Loucy (cell line): ENCODE data around the gene RPS16.

Source experiments
- H2AFZ ChIP-seq: fragments of 200-600 bp; sonication (generic); 2 replicates; pipeline ENCODE4 v1.6.0; 2016; ENCODE audit warnings: antibody characterized with exemption, mild to moderate bottlenecking, low read length, moderate library complexity
- H3F3A ChIP-seq: fragments of 200-600 bp; 2 replicates; pipeline ENCODE4 v1.6.0; 2016; ENCODE audit warnings: antibody characterized with exemption, low read depth, mild to moderate bottlenecking
- H3K27me3 ChIP-seq: fragments of 200-600 bp; sonication (generic); 2 replicates; pipeline ENCODE4 v1.6.1; 2014; ENCODE audit warnings: low read length, mild to moderate bottlenecking; ENCODE audit not compliant: insufficient read depth, poor library complexity, severe bottlenecking
- H3K36me3 ChIP-seq: fragments of 200-600 bp; sonication (generic); 2 replicates; pipeline ENCODE4 v1.6.1; 2016; ENCODE audit warnings: low read length; ENCODE audit not compliant: insufficient read depth
- H3K4me1 ChIP-seq: fragments of 200-600 bp; sonication (generic); 2 replicates; pipeline ENCODE4 v1.5.1; 2014; ENCODE audit warnings: low read length, mild to moderate bottlenecking; ENCODE audit not compliant: insufficient read depth, poor library complexity, severe bottlenecking
- H3K4me2 ChIP-seq: fragments of 200-600 bp; sonication (generic); 2 replicates; pipeline ENCODE4 v1.6.0; 2014; ENCODE audit warnings: antibody characterized with exemption, low read length, low read depth, mild to moderate bottlenecking; ENCODE audit not compliant: poor library complexity, severe bottlenecking
- H3K4me3 ChIP-seq: fragments of 200-600 bp; sonication (generic); 2 replicates; pipeline ENCODE4 v1.5.1; 2014; ENCODE audit warnings: low read length, mild to moderate bottlenecking, mixed read lengths; ENCODE audit not compliant: poor library complexity, severe bottlenecking
- H3K79me2 ChIP-seq: fragments of 200-600 bp; sonication (generic); 2 replicates; pipeline ENCODE4 v1.6.1; 2014; ENCODE audit warnings: low read length; ENCODE audit not compliant: insufficient read depth
- H3K9ac ChIP-seq: fragments of 200-600 bp; sonication (generic); 2 replicates; pipeline ENCODE4 v1.6.0; 2014; ENCODE audit warnings: mild to moderate bottlenecking, low read depth, low read length, moderate library complexity; ENCODE audit not compliant: poor library complexity, severe bottlenecking
- H3K9me2 ChIP-seq: fragments of 200-600 bp; sonication (generic); replicated peaks from 2 replicates; pipeline ENCODE4 v1.6.1; 2016; ENCODE audit warnings: low read depth, low read length, mixed read lengths
- H3K9me3 ChIP-seq: fragments of 200-600 bp; sonication (generic); 2 replicates; pipeline ENCODE4 v1.6.1; 2014; ENCODE audit warnings: mild to moderate bottlenecking, antibody characterized with exemption, low read length, low read depth; ENCODE audit not compliant: insufficient read depth
- H4K20me1 ChIP-seq: fragments of 200-600 bp; sonication (generic); 2 replicates; pipeline ENCODE4 v1.6.0; 2014; ENCODE audit warnings: antibody characterized with exemption, low read length, mild to moderate bottlenecking; ENCODE audit not compliant: insufficient read depth, poor library complexity, severe bottlenecking
- CTCF ChIP-seq: fragments of 200-600 bp; sonication (generic); conservative IDR thresholded peaks from 2 replicates; pipeline ENCODE4 v1.5.1; 2014; ENCODE audit warnings: mild to moderate bottlenecking, antibody characterized with exemption, low read length
- EZH2phosphoT487 ChIP-seq: fragments of 200-600 bp; IDR thresholded peaks from 2 replicates; pipeline ENCODE4 v1.6.1; 2018; ENCODE audit warnings: antibody characterized with exemption, mild to moderate bottlenecking, moderate library complexity, borderline replicate concordance

Gene RPS16

GRCh38 chr19:39469567-39469966, 33.8 kb upstream of the RPS16 start:
- Histone ChIP-seq H3K4me3 (no peak overlapping the region), H2AFZ (no peak overlapping the region), H3F3A (no peaks in the 10 kb centered on the region), H3K36me3 (peaks cover 96% of the 10 kb centered on the region), H3K9me2 (no peaks in the 10 kb centered on the region), H3K4me1 (no peaks in the 10 kb centered on the region), H3K27me3 (no peaks in the 10 kb centered on the region), H3K79me2 (no peaks in the 10 kb centered on the region), H3K4me2 (no peak overlapping the region), H4K20me1 (no peaks in the 10 kb centered on the region), H3K9me3 (no peaks in the 10 kb centered on the region), H3K9ac (no peak overlapping the region)
- TF ChIP-seq CTCF (no peak), EZH2phosphoT487 (no peak)

DNA sequence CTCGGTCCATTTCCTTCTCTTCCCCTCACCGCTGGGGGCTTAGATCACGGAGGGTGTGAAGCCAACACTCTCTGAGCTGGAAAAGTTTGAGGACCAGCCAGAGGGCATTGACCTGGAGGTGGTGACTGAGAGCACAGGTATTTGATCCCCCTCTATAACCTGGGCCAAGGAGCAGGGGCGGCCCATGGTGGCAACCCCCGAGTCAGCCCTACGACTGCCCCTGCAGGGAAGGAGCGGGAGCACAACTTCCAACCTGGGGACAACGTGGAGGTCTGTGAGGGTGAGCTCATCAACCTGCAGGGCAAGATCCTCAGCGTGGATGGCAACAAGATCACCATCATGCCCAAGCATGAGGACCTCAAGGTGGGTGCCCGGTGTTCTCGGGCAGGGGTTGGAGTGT, 33.3 kb upstream of the RPS16 start:
- no peaks in the 10 kb centered on the region for H3K79me2 ChIP-seq
- TF ChIP-seq CTCF (no peak), EZH2phosphoT487 (no peak)
- no peak overlapping the region for H2AFZ ChIP-seq
- no peak overlapping the region for H3K4me2 ChIP-seq
- H3K36me3 ChIP-seq, result peaks cover 95% of the 10 kb centered on the region
- H3K9me2 ChIP-seq, result no peaks in the 10 kb centered on the region
- H3K9ac ChIP-seq, result no peak overlapping the region
- no peaks in the 10 kb centered on the region for H4K20me1 ChIP-seq
- H3K9me3 ChIP-seq, result no peaks in the 10 kb centered on the region
- H3K4me1 ChIP-seq, result no peaks in the 10 kb centered on the region
- no peaks in the 10 kb centered on the region for H3F3A ChIP-seq
- H3K4me3 ChIP-seq, result no peak overlapping the region
- H3K27me3 ChIP-seq, result no peaks in the 10 kb centered on the region

DNA sequence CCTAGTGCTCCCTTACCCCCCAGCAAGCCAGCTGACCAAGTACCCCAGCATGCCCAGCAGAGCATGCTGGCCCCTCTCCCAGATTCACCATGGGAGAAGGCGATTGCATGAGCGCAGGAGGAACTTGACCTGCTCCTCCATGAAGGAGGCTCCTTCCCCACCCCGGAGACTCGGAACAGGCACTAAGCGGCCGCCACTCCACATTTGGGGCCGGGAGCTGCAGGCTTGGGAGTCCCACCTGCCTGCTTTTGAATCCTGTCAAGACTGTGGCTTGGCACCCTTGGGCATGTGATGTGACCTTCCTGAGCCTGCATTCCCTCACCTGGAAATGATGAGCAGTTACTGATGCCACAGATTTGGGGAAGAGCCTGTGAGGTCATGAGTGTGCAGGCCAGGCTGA, 32.2 kb upstream of the RPS16 start:
- Histone ChIP-seq H2AFZ (no peak overlapping the region), H3K9ac (no peak overlapping the region), H3F3A (no peaks in the 10 kb centered on the region), H3K4me2 (no peak overlapping the region), H3K4me3 (no peak overlapping the region), H3K27me3 (no peaks in the 10 kb centered on the region), H3K36me3 (peaks cover 91% of the 10 kb centered on the region), H3K4me1 (no peaks in the 10 kb centered on the region), H4K20me1 (no peaks in the 10 kb centered on the region), H3K9me2 (no peaks in the 10 kb centered on the region), H3K9me3 (no peaks in the 10 kb centered on the region), H3K79me2 (no peaks in the 10 kb centered on the region)
- TF ChIP-seq CTCF (no peak), EZH2phosphoT487 (no peak)
